Left lung (tissue), 10 donors: ENCODE data around the gene SEC22A. TPM values are rescaled to one million over a fixed set of nuclear protein-coding genes. Genes with fewer than 3 reads are reported as not detected.

Experiments
- ATAC-seq: fragments of 200-7000 bp; cut with Tn5 transposase; one replicate; pipeline ENCODE4 v1.9.1; 2020; ENCODE audit warnings: moderate library complexity
- DNase-seq, 4 donors: peaks; one replicate each; pipeline ENCODE4 v3.0.0-alpha.2; 2013 to 2020
- H3K27ac ChIP-seq, 2 donors: fragments of 200-600 bp; sonication (generic) in 1 of 2; one replicate each; pipeline versions ENCODE4 v1.5.0 to v1.8.0; 2020 to 2021
- H3K27me3 ChIP-seq, 2 donors: fragments of 200-600 bp; sonication (generic) in 1 of 2; one replicate each; pipeline versions ENCODE4 v1.5.0 to v1.8.0; 2020 to 2021
- H3K36me3 ChIP-seq, 2 donors: fragments of 200-600 bp; sonication (generic) in 1 of 2; one replicate each; pipeline versions ENCODE4 v1.5.0 to v1.8.0; 2020 to 2021
- H3K4me1 ChIP-seq, 2 donors: fragments of 200-600 bp; one replicate each; pipeline ENCODE4 v1.8.0; 2021
- H3K4me3 ChIP-seq, 2 donors: fragments of 200-600 bp; sonication (generic) in 1 of 2; one replicate each; pipeline versions ENCODE4 v1.5.0 to v1.8.0; 2020 to 2021; ENCODE audit warnings: mild to moderate bottlenecking in 1 of 2
- H3K9me3 ChIP-seq, 2 donors: fragments of 200-600 bp; sonication (generic) in 1 of 2; one replicate each; pipeline versions ENCODE4 v1.5.0 to v1.8.0; 2020 to 2021
- intact Hi-C, 2 donors: fragments of 100-400 bp; cut with DNase I; formaldehyde crosslinking; loops; one replicate each; pipeline versions ENCODE4 v1.11.2 to v1.14.2; 2022
- polyA plus RNA-seq, 6 donors: library from polyadenylated mRNA; unstranded; fragments of 120-200 nt; gene quantifications; one replicate each; pipeline ENCODE4 v1.2.1, GENCODE V29; 2013; ENCODE audit not compliant: insufficient read length in 6 of 6
- total RNA-seq, 2 donors: library from RNA; stranded (reverse); fragmentation: NEBNext Ultra II Directional; extraction: Animal tissue kit (Norgen Biotek cat#: 25700); gene quantifications; one replicate each; pipeline ENCODE4 v1.2.1, GENCODE V29; 2021
- TF ChIP-seq, protein P1 (sequence below), 2 donors: fragments of 200-600 bp; sonication (generic) in 1 of 2; IDR thresholded peaks; one replicate each; pipeline versions ENCODE4 v1.5.0 to v1.8.0; 2021; ENCODE audit warnings: antibody characterized with exemption in 2 of 2
- donor health status: DM: no; HTN: yes; CAD: no.
- donor health status: DM: no; HTN: no; CAD: no.

The SEC22A gene
- total and polyA plus RNA-seq, 8 donors = 15.7 to 35.9 (median 27.8) TPM

DNA sequence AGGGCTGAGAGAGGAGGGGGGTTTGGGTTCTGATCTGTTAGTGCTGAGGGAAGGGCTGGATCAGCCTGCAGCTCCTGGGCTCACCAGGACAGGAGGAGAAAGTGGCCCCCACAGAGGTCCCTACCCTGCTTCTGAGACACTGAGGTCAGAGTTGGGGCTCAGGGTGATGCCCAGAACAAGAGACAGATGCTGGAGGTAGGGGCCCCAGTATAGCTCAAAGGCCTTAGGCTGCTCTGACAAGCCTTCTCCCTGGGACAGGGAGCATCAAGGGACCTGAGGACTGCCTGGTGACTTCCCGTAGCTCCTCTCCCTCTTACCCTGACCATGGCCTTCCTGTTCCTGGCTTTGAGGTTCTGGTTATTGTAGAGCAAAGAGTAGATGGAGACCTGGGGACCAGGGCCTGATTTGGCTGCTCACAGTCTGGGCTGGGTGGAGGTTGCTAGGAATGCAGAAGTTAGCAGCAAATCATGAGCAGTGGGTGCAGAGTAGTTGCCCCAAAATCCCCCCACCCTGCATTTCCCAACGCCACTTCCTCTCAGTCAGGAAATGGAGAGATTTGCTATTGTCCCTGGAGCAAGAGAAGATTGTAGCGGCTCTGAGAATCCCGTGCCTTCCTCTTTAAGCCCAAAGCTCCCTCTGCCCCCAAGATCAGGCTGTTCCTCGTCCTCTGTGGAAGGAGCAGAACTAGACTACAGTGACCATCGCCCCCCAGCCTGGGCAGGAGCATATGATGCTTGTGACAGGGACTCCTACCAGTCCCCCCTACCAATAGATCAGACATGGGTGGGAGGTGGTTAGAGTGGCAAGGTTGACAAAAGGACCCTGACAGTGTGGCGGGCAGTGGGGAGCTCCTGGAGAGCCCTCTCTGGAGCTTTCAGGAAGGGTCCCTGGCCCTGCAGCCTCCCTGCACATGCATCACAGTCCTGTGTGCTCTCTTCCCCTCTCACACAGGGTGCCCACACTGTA, 47.4 kb upstream of the SEC22A start:
- peaks cover 0 to 11% of the 10 kb centered on the region in 2 donors for H3K4me1 ChIP-seq
- peaks cover 0 to 89% of the 10 kb centered on the region in 2 donors for H3K36me3 ChIP-seq
- no peak for DNase-seq
- no peaks in the 10 kb centered on the region for H3K27me3 ChIP-seq
- H3K9me3 ChIP-seq = no peaks in the 10 kb centered on the region
- H3K4me3 ChIP-seq = no peak overlapping the region
- intact Hi-C loops = no loop called here
- ATAC-seq = no peak
- H3K27ac ChIP-seq = peak overlapping the region in 1 of 2 donors; percentile 5
- TF ChIP-seq, protein P1, sequence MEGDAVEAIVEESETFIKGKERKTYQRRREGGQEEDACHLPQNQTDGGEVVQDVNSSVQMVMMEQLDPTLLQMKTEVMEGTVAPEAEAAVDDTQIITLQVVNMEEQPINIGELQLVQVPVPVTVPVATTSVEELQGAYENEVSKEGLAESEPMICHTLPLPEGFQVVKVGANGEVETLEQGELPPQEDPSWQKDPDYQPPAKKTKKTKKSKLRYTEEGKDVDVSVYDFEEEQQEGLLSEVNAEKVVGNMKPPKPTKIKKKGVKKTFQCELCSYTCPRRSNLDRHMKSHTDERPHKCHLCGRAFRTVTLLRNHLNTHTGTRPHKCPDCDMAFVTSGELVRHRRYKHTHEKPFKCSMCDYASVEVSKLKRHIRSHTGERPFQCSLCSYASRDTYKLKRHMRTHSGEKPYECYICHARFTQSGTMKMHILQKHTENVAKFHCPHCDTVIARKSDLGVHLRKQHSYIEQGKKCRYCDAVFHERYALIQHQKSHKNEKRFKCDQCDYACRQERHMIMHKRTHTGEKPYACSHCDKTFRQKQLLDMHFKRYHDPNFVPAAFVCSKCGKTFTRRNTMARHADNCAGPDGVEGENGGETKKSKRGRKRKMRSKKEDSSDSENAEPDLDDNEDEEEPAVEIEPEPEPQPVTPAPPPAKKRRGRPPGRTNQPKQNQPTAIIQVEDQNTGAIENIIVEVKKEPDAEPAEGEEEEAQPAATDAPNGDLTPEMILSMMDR (IDR thresholded peaks at IDR 0.05) = no peak

DNA sequence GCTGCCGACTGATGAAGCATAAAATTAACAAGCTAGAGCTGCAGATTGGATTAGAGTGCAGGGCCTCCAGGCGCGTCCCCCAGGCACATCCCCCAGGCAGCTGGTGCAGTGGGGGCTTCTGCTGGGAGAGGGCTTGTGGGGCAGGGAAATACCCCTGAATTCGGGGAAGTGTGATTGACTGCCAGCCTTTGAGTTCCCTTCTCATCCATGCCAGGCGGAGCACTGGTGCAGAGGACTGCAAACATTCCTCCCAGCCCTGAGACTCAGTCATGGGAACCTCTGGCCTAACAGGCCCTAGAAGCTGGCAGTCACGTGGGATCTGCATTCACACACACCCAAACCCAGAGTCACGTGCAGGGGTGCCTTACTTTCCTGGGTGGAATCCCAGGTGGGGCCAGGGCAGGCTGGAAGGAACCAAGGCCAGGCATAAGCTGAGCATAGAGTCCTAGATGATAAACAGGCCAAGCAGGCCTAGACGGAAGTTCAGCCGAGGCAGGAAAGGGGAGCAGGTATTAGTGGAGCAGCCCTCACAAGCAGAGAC, 46.2 kb upstream of the SEC22A start:
- Histone ChIP-seq H3K4me1 (peaks cover 0 to 11% of the 10 kb centered on the region in 2 donors), H3K36me3 (peaks cover 0 to 89% of the 10 kb centered on the region in 2 donors), H3K9me3 (no peaks in the 10 kb centered on the region), H3K27me3 (no peaks in the 10 kb centered on the region), H3K4me3 (no peak overlapping the region), H3K27ac (no peak overlapping the region)
- TF ChIP-seq, protein P1 (IDR thresholded peaks at IDR 0.05) = no peak
- DNase-seq = peak in 1 of 4 donors; percentile 62
- intact Hi-C loops = no loop called here
- peak; percentile 68 for ATAC-seq

DNA sequence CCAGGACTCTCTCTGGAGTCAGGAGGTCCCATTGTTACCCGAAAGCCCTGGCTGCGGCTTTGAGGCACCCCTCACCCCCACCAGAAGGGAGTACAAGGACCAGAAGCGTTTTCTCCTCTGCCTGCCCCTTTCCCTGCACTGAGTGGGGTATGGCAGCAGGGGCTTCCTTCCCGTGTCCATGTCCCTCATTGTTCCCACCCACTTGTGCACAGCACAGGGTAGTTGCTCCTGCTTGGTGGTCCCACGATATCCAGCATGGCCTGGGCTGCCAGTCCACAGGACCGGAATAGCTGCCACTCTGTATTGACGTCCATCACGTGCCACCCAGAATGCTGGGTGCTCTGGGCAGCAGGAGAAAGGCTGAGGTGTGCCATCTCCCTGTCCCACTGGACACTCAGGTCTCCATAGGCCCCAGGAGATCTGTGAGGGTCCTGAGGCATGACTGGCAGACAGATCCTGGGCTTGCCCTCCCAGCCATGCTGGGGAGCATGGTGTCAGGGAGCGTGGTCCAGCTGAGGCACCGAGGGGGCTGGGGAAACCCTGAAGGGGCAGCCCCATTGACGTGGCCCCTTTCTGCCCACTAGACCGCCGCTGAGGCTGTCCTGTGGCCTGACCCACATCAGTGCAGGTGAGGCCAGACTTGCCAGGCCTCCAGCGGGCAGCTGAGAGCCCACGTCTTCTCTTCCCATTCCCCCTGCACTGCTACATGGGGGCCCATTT, 45.3 kb upstream of the SEC22A start:
- Histone ChIP-seq H3K36me3 (peaks cover 0 to 89% of the 10 kb centered on the region in 2 donors), H3K9me3 (no peaks in the 10 kb centered on the region), H3K27ac (no peak overlapping the region), H3K27me3 (no peaks in the 10 kb centered on the region), H3K4me3 (no peak overlapping the region), H3K4me1 (peaks cover 0 to 11% of the 10 kb centered on the region in 2 donors)
- intact Hi-C loops = no loop called here
- ATAC-seq (no peak), DNase-seq (no peak)
- TF ChIP-seq, protein P1 (IDR thresholded peaks at IDR 0.05) = no peak

DNA sequence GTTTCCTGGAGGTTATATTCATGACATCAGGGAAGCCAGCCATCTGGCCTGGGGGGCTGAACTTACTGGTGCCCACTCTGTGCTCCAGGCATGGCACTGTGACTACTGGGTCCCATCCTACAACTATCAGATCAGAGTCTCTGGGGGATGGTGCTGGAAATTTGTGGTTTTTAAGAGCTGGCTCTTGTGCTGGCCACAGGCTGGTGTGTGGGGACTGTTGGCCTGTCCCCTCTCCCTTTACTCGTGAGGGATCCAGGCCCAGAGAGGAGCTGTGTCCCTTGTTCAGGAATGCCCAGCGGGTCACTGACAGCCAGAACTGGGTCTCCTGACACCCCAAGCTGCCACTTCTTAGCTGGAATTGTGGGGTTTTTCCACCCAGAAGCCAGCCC, 44.5 kb upstream of the SEC22A start:
- intact Hi-C loops = no loop called here
- H3K9me3 ChIP-seq = no peaks in the 10 kb centered on the region
- DNase-seq = no peak
- ATAC-seq = peak; percentile 41
- peaks cover 0 to 11% of the 10 kb centered on the region in 2 donors for H3K4me1 ChIP-seq
- peaks cover 0 to 94% of the 10 kb centered on the region in 2 donors for H3K36me3 ChIP-seq
- no peaks in the 10 kb centered on the region for H3K27me3 ChIP-seq
- TF ChIP-seq, protein P1 (IDR thresholded peaks at IDR 0.05) = no peak
- H3K27ac ChIP-seq = no peak overlapping the region
- no peak overlapping the region for H3K4me3 ChIP-seq
